ENCODE measurements around the gene ICE2.

ICE2 gene

DNA sequence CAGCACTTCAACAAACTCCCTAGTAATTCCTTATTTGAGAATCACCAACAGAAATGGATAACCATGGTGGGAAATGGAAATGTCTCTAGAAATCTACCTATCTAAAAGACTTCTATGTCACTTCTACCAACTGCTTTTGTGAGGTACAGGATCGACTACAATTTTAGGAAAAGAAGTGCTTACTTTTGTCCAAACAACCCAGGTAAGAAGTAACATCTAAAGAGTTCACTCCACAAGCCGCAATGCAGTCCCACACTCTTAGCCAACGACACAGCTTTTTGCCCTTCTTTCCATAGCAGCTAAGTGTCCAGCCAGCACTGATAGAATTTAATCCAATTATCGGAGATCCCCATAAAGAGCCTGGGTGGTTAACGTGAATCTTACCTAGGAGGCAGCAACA, 109.2 kb downstream of the ICE2 start:
- no peak for DNase-seq (ENCODE audit: low spot score)

All from CD4-positive, alpha-beta T cell treated with Interleukin-2 at 100 ng/mL for 4 hours (primary cell).